Retinal pigment epithelial cell (primary cell): Measurements from ENCODE around the gene LRRC4B.

ENCODE experiments used
- DNase-seq: peaks from one replicate; pipeline ENCODE4 v3.0.0-alpha.2; 2010; ENCODE audit warnings: low read depth
- H3K4me3 ChIP-seq: 2 replicates; pipeline ENCODE4 v1.5.1; 2011; ENCODE audit warnings: mild to moderate bottlenecking, low read length, control low read depth, moderate library complexity
- TF ChIP-seq, protein P1 (sequence below): conservative IDR thresholded peaks from 2 replicates; pipeline ENCODE4 v1.5.1; 2011; ENCODE audit warnings: low read depth, low read length, control low read depth, inconsistent platforms

LRRC4B gene

GRCh38 chr19:50467566-50467965, 100.7 kb downstream of the LRRC4B start:
- TF ChIP-seq, protein P1, sequence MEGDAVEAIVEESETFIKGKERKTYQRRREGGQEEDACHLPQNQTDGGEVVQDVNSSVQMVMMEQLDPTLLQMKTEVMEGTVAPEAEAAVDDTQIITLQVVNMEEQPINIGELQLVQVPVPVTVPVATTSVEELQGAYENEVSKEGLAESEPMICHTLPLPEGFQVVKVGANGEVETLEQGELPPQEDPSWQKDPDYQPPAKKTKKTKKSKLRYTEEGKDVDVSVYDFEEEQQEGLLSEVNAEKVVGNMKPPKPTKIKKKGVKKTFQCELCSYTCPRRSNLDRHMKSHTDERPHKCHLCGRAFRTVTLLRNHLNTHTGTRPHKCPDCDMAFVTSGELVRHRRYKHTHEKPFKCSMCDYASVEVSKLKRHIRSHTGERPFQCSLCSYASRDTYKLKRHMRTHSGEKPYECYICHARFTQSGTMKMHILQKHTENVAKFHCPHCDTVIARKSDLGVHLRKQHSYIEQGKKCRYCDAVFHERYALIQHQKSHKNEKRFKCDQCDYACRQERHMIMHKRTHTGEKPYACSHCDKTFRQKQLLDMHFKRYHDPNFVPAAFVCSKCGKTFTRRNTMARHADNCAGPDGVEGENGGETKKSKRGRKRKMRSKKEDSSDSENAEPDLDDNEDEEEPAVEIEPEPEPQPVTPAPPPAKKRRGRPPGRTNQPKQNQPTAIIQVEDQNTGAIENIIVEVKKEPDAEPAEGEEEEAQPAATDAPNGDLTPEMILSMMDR = no peak
- H3K4me3 ChIP-seq = no peak overlapping the region
- no peak for DNase-seq
